Mucosa of rectum (tissue), 2 donors: ENCODE measurements around the gene MIF4GD.

Experiments used
- H3K27ac ChIP-seq, 2 donors: one replicate each; pipeline ENCODE4 v1.7.0; 2013; ENCODE audit warnings: inconsistent platforms in 2 of 2, low read depth in 2 of 2, low read length in 2 of 2
- H3K27me3 ChIP-seq, 2 donors: one replicate each; pipeline ENCODE4 v1.7.0; 2013; ENCODE audit warnings: low read length in 2 of 2; ENCODE audit not compliant: control insufficient read depth in 2 of 2, insufficient read depth in 2 of 2
- H3K36me3 ChIP-seq, 2 donors: one replicate each; pipeline ENCODE4 v1.7.0; 2013; ENCODE audit warnings: low read length in 2 of 2; ENCODE audit not compliant: control insufficient read depth in 2 of 2, insufficient read depth in 2 of 2
- H3K4me1 ChIP-seq, 2 donors: one replicate each; pipeline ENCODE4 v1.7.0; 2013; ENCODE audit warnings: low read length in 2 of 2, mild to moderate bottlenecking in 1 of 2; ENCODE audit not compliant: control insufficient read depth in 2 of 2, insufficient read depth in 2 of 2
- H3K4me3 ChIP-seq, 2 donors: one replicate each; pipeline ENCODE4 v1.7.0; 2013; ENCODE audit warnings: low read length in 2 of 2
- H3K9ac ChIP-seq, 2 donors: one replicate each; pipeline ENCODE4 v1.7.0; 2013; ENCODE audit warnings: low read length in 2 of 2, low read depth in 1 of 2, mild to moderate bottlenecking in 1 of 2
- H3K9me3 ChIP-seq, 2 donors: one replicate each; pipeline ENCODE4 v1.7.0; 2013; ENCODE audit warnings: low read length in 2 of 2; ENCODE audit not compliant: control insufficient read depth in 2 of 2
- donor health status: healthy.
- donor health status: Normal muscosa, but diverticular disease.

Gene MIF4GD, protein sequence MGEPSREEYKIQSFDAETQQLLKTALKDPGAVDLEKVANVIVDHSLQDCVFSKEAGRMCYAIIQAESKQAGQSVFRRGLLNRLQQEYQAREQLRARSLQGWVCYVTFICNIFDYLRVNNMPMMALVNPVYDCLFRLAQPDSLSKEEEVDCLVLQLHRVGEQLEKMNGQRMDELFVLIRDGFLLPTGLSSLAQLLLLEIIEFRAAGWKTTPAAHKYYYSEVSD

DNA sequence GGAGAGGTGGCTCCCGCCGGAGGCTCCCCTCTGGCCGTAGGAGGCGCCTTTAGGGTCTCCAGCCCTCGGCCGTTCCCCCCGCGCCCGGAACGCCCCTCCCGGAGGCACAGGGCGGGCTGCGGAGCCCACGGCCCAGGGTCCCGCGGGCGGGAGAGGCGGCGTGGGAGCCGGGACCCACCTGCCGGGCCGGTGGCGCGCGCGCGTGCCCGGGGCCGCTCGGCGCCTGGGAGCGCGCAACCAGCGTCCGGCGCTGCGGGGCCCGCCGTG is at the start of gene MIF4GD:
TSS of gene MIF4GD (minus strand) at position 266 of the 267 bp plus-strand sequence. CDS start 1,036 bp downstream, outside the sequence.
- Histone ChIP-seq H3K36me3 (peaks cover 12 to 24% of the 10 kb centered on the region in 2 donors), H3K4me1 (peaks cover 25 to 27% of the 10 kb centered on the region in 2 donors), H3K27me3 (no peaks in the 10 kb centered on the region), H3K27ac (peak within 1 kb of the TSS; percentile 90 to 93), H3K9ac (peak within 1 kb of the TSS; percentile 92 to 95), H3K9me3 (no peaks in the 10 kb centered on the region), H3K4me3 (peak within 1 kb of the TSS; percentile 80 to 86)

DNA sequence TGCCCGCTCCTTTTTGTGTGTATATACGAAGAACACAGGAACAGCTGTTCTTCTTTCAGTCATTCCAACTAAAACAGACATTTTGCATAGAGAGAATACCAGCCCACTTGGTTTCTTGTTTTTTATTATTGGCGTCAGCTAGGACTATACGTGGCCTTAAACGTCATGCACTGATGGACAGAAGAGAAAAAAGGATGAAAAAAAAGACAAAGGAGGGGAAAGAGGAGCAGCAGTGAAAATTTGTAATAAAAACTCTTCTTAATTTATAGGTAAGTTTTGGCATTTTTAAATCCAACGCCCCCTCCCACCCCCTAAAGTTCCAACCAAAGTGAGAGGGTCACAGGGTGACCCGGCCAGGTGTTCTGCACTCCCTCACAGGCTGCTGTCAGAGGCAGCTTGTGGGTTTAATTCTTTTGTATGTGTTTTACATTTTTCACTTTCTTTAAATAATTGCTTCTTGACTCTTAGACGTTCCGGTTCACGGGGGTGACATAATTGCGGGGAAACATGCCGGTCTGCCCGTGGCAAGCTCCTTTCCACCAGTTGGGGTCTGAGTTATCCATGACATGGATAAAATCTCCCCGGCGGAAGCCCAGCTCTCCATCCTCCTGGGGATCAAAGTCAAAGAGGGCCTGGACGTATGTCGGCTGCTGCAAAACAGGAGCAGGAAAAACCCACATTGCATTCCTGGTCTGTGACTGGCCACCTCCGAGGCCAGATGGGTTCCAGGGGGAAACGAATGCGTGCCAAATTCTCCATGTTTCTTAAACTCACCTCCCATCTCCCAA is 49.1 kb upstream of the MIF4GD start:
- no peak overlapping the region for H3K9ac ChIP-seq
- no peak overlapping the region for H3K4me3 ChIP-seq
- H3K9me3 ChIP-seq: no peaks in the 10 kb centered on the region
- peaks cover 28 to 41% of the 10 kb centered on the region in 2 donors for H3K36me3 ChIP-seq
- H3K27me3 ChIP-seq: no peaks in the 10 kb centered on the region
- H3K27ac ChIP-seq: peak overlapping the region; percentile 49 to 72
- peaks cover 3 to 8% of the 10 kb centered on the region in 2 donors for H3K4me1 ChIP-seq

DNA sequence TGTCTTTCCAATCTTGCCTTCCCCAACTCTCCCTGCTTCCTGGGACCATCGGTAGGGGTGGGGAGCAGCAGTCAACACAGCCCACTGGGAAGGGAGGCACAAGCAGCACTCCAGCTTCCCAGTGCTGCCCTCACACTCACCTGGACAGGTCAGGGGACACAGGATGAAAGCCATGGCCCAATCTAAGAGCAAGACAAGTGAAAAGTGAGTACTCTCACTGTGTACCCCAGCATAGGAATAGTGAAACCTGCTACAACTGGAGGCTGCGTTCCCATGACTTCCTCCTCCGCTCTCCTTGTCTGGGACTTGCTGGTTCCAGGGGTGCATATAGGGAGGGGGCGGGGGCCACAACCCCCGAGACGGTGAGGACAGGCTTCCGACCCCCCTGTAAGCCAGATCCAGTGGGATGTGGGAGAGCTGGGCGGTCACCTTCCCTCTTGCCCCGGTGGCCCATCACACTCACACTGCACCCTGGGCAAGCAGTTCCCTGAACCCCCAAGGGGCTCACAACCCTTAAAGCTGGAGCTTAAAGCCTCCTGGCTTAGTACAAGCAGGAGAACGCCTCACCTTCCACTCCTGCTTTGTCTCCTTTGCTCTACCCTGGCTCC is 47.7 kb upstream of the MIF4GD start:
- Histone ChIP-seq H3K27me3 (no peaks in the 10 kb centered on the region), H3K4me1 (peaks cover 3 to 8% of the 10 kb centered on the region in 2 donors), H3K27ac (peak overlapping the region; percentile 40 to 79), H3K36me3 (peaks cover 28 to 44% of the 10 kb centered on the region in 2 donors), H3K9ac (peak overlapping the region; percentile 24), H3K4me3 (no peak overlapping the region), H3K9me3 (no peaks in the 10 kb centered on the region)

DNA sequence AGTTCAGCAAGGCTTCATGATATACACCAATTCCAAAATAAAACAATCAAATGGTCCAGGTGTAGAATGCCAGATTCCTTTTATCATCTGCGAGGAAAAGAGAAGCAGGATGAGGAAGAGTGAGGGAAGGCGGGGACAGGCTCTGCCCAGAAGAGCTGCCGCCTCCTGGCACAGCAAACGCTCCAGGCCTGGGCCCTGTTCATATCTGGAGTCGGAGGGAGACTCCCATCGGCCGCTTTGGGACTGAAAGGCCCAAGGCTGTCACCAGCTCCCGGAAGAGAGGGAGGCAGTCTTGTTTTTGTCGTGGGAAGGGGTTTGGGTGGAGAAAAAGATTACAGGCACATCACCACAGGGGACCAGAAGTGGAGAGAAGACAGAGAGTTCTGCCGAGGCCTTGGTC is 47.2 kb upstream of the MIF4GD start:
- Histone ChIP-seq H3K9me3 (no peaks in the 10 kb centered on the region), H3K4me1 (peaks cover 2 to 6% of the 10 kb centered on the region in 2 donors), H3K9ac (peak overlapping the region; percentile 24), H3K36me3 (peaks cover 28 to 40% of the 10 kb centered on the region in 2 donors), H3K27me3 (no peaks in the 10 kb centered on the region), H3K4me3 (no peak overlapping the region), H3K27ac (peak overlapping the region; percentile 40 to 79)

DNA sequence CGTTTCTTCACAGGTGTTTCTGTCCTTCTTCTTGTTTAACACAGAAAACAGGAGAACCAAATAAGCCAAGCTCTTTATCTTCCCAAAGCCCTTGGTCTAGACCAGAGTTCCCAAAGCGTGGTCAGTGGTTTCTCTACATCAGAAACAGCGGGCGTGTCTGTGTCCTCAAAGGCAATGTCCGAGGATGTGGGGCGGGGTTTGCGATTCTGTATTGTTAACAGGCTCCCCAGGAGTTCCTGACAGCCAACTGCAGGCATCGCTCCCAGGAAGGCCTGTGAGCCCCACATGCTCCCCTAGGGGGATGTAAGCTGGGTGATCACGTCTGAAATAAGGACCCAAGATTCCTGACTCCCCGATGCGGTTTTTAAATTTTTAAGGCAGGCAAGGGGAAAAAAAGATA is 46.6 kb upstream of the MIF4GD start:
- Histone ChIP-seq H3K4me3 (no peak overlapping the region), H3K9ac (no peak overlapping the region), H3K27ac (peak overlapping the region in 1 of 2 donors; percentile 65), H3K27me3 (no peaks in the 10 kb centered on the region), H3K4me1 (peaks cover 3% of the 10 kb centered on the region in 2 donors), H3K9me3 (no peaks in the 10 kb centered on the region), H3K36me3 (peaks cover 28 to 40% of the 10 kb centered on the region in 2 donors)

DNA sequence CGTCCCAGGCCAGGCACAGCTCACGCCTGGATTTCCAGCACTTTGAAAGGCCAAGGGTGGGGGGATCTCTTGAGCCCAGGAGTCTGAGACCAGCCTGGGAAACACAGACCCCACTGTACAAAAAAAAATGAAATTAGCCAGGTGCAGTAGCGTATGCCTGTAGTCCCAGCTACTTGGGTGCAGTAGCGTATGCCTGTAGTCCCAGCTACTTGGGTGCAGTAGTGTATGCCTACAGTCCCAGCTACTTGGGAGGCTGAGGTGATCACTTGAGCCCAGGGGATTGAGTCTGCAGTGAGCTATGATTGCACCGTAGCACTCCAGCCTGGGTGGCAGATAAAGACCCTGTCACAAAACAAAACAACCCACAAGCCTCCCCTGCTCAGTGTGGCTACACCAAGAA is 45.2 kb upstream of the MIF4GD start:
- H3K27ac ChIP-seq: peak overlapping the region in 1 of 2 donors; percentile 63
- H3K9me3 ChIP-seq: no peaks in the 10 kb centered on the region
- H3K27me3 ChIP-seq: no peaks in the 10 kb centered on the region
- peaks cover 20 to 34% of the 10 kb centered on the region in 2 donors for H3K36me3 ChIP-seq
- no peak overlapping the region for H3K4me3 ChIP-seq
- no peak overlapping the region for H3K9ac ChIP-seq
- H3K4me1 ChIP-seq: peaks cover 3% of the 10 kb centered on the region in 2 donors

DNA sequence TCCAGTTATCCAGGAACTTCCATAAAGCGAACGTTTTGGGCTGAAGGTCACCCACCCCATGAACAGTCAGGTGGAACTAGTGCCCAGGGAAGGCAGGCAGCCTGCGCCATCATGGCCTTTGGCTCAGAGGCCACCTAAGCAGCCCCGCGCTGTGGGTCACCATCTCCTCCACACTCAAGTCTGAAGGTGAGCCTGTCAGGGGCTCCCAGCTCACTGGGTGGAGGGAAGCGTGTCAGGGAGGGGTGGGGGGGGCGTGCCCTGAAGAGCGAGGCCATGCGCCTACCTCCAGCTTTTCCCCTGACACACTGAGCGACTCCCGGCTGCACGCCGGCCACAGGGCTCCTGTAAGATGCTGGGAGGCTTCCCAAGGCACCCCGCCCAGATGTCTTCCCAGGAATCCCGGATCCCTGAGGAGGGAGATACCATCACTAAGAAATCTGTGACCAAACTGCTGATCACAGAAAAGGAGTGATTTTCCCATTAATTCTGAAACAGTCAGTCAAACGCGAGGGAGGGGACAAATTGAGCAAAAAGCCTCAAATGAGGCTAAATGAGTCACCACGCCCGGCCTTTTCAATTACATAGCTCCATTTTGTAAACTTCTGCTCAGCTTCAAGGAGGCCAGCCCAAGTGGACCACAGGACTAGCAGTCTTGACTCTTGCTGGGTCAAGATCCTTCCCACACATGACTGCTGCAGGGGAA is 44.7 kb upstream of the MIF4GD start:
- H3K36me3 ChIP-seq: peaks cover 17 to 30% of the 10 kb centered on the region in 2 donors
- H3K9ac ChIP-seq: no peak overlapping the region
- no peak overlapping the region for H3K4me3 ChIP-seq
- peak overlapping the region in 1 of 2 donors; percentile 63 for H3K27ac ChIP-seq
- H3K27me3 ChIP-seq: no peaks in the 10 kb centered on the region
- H3K4me1 ChIP-seq: peaks cover 3% of the 10 kb centered on the region in 2 donors
- no peaks in the 10 kb centered on the region for H3K9me3 ChIP-seq

DNA sequence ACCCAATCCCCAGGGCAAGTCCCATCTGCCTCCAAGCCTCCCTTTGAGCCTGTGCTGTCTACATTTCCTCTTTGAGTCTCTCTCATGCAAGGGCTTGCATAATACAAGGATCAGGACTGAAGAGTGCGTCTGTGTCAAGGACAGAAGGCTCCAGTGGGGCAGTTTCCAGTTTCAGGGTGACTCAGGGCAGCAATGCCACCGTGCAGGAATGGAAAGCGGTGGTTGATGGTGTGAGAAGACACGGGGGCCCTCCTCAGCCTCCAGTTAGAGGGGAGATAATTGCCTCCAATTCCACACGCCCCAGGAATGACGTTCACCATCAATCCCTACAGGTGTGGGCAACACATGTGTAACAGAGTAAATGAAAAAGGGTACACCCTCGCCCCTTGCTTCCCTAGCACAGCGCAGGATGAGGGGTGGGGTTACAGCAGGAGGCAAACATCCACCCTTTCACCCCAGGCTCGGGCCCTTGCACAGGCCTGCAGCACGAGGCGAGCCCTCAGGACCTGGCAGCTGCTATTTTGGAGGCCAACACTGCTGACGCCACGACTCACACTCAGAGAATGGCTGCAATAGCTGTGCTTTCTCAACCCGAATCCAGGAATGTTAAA is 43.0 kb upstream of the MIF4GD start:
- Histone ChIP-seq H3K36me3 (peaks cover 7 to 19% of the 10 kb centered on the region in 2 donors), H3K9ac (no peak overlapping the region), H3K27ac (peak overlapping the region; percentile 11 to 59), H3K4me1 (peaks cover 10 to 13% of the 10 kb centered on the region in 2 donors), H3K27me3 (no peaks in the 10 kb centered on the region), H3K9me3 (no peaks in the 10 kb centered on the region), H3K4me3 (no peak overlapping the region)

DNA sequence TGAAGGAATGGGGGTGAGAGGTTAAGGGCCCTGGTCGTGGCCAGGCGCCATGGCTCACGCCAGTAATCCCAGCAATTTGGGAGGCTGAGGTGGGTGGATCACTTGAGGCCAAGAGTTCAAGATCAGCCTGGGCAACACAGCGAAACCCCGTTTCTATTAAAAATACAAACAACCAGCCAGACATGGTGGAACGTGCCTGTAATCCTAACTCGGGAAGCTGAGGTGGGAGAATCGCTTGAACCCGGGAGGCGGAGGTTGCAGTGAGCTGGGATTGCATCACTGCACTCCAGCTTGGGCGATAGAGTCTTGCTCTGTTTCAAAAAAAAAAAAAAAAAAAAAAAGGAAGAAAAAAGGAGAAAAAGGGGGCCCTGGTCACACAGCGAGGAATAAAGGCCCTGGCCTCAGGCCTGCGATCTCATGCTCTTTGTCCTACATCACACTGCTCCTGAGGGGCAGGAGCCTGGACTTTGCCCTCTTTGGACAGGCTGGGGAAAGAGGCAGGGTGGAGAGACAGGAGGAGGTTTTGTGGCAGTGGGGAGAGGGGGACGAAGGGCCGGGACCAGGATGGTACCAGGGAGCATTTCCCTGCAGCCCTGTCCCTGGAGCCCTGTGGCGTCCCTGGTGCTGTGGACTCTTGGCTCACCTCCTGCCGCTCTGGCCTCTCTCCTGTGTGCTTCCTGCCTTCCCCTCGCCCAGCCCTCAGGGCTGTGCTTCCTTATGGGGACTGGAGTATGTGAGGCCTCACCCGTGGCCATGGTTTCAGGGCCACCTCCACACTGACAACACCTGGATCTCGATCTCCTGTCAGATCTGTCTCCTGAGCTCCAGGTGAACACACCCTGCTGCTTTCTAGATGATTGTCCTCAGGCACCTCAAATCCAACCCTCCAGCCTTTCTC is 38.0 kb upstream of the MIF4GD start:
- peak overlapping the region; percentile 79 to 92 for H3K27ac ChIP-seq
- H3K9ac ChIP-seq: peak overlapping the region; percentile 21 to 52
- H3K9me3 ChIP-seq: no peaks in the 10 kb centered on the region
- peaks cover 0 to under 1% of the 10 kb centered on the region in 2 donors for H3K36me3 ChIP-seq
- H3K4me1 ChIP-seq: peaks cover 14 to 17% of the 10 kb centered on the region in 2 donors
- H3K4me3 ChIP-seq: peak overlapping the region; percentile 9 to 33
- no peaks in the 10 kb centered on the region for H3K27me3 ChIP-seq
